ENCODE results near the gene NOSTRIN. TPM values are rescaled to one million over a fixed set of nuclear protein-coding genes. Genes with fewer than 3 reads are reported as not detected.
A peak's percentile ranks its signal among the peaks of the same experiment; 100 is the strongest.
"Not testable (repeated sequence)": the region's sequence is repeated elsewhere in the genome, so short reads cannot be mapped to it uniquely, and the experiment has no call there.

Gene NOSTRIN
- total RNA-seq, 1 donor from 2014 or later, result not detected

DNA sequence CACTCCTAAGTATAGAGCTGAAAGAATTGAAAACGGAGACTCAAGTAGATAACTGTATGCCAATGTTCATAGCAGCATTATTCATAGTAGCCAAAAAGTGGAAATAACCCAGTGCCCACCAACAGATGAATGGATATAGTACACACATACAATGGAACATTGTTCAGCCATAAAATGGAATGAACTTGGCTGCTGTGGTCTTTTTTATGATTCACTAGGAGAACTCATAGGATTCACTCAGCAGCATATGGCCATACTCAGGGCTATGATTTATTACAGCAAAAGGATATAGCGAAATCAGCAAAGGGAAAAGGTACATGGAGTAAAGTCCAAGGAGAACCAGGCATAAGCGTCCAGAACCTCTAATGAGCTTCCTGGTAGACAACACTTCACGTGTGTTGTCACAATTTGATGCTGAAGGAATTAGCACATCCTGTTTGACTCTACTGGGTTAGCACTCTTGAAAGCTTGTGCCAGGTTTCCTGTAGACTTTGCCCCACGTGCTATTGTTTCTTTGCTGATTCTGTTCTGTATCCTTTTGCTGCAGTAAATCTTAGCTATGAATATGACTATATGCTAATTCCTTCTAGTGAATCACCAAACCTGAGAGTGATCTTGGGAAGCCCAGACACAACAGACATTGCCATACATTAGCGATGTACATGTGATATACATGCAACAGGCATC is 72.1 kb downstream of the NOSTRIN start:
- no peak overlapping the region for H3K27ac Mint-ChIP-seq (ENCODE audit: unreplicated experiment)
- H3K27me3 Mint-ChIP-seq (ENCODE audit: low read depth), result no peaks in the 10 kb centered on the region
- peaks cover 2% of the 10 kb centered on the region for H3K9me3 Mint-ChIP-seq
- H3K36me3 Mint-ChIP-seq (ENCODE audit: low read depth), result peaks cover 14% of the 10 kb centered on the region
- DNase-seq (ENCODE audit: low read depth, low spot score), result no peak
- H3K4me1 Mint-ChIP-seq, result peaks cover 4% of the 10 kb centered on the region
- no peak overlapping the region for H3K4me3 Mint-ChIP-seq
- TF ChIP-seq, protein P1, sequence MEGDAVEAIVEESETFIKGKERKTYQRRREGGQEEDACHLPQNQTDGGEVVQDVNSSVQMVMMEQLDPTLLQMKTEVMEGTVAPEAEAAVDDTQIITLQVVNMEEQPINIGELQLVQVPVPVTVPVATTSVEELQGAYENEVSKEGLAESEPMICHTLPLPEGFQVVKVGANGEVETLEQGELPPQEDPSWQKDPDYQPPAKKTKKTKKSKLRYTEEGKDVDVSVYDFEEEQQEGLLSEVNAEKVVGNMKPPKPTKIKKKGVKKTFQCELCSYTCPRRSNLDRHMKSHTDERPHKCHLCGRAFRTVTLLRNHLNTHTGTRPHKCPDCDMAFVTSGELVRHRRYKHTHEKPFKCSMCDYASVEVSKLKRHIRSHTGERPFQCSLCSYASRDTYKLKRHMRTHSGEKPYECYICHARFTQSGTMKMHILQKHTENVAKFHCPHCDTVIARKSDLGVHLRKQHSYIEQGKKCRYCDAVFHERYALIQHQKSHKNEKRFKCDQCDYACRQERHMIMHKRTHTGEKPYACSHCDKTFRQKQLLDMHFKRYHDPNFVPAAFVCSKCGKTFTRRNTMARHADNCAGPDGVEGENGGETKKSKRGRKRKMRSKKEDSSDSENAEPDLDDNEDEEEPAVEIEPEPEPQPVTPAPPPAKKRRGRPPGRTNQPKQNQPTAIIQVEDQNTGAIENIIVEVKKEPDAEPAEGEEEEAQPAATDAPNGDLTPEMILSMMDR (conservative IDR thresholded peaks at IDR 0.05), result no peak

DNA sequence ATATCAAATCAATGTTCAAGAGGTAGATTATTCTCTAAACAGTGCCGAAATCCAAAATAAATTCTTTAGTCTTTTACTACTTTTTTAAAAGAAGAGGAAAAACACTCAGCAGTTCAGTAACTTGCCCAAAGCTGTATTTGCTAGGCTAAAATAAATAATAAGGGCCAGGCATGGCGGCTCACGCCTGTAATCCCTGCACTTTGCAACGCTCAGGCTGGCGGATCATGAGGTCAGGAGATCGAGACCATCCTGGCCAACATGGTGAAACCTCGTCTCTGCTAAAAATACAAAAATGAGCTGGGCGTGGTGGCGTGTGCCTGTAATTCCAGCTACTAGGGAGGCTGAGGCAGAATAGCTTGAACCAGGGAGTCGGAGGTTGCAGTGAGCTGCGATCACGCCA is 79.7 kb downstream of the NOSTRIN start:
- H3K4me1 Mint-ChIP-seq; DNase-seq (ENCODE audit: low read depth, low spot score); H3K9me3 Mint-ChIP-seq; H3K4me3 Mint-ChIP-seq; H3K27ac Mint-ChIP-seq (ENCODE audit: unreplicated experiment); H3K27me3 Mint-ChIP-seq (ENCODE audit: low read depth): not testable (repeated sequence)
- peaks cover 21% of the 10 kb centered on the region for H3K36me3 Mint-ChIP-seq (ENCODE audit: low read depth)

- TF ChIP-seq, protein P1 (conservative IDR thresholded peaks at IDR 0.05), result no peak
- no peaks in the 10 kb centered on the region for H3K27me3 Mint-ChIP-seq (ENCODE audit: low read depth)
- peaks cover 18% of the 10 kb centered on the region for H3K4me1 Mint-ChIP-seq
- H3K9me3 Mint-ChIP-seq, result peaks cover 3% of the 10 kb centered on the region
- H3K36me3 Mint-ChIP-seq (ENCODE audit: low read depth), result peaks cover 23% of the 10 kb centered on the region
- H3K27ac Mint-ChIP-seq (ENCODE audit: unreplicated experiment), result no peak overlapping the region
- no peak for DNase-seq (ENCODE audit: low read depth, low spot score)
- no peak overlapping the region for H3K4me3 Mint-ChIP-seq
Measured at GRCh38 chr2:168884975-168885374, 82.5 kb downstream of the NOSTRIN start.

DNA sequence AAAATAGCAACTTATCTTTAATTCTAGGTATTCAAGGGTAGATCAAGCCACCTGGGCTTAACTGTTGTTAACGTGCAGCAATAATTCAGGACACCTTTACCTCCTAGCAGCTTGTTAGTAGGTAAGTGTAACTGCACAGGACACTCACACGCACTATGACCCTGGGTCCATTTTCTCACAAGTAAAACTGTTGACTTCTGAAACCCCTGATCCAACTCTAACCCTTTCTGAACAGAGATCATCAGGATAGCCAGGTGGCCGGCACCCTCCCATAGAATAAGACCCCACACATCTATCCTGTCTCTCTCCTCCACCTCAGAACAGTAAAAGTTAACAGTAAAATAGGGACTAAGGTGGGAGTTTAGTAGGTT is 87.2 kb downstream of the NOSTRIN start:
- H3K36me3 Mint-ChIP-seq (ENCODE audit: low read depth), result peaks cover 14% of the 10 kb centered on the region
- TF ChIP-seq, protein P1 (conservative IDR thresholded peaks at IDR 0.05), result no peak
- no peaks in the 10 kb centered on the region for H3K9me3 Mint-ChIP-seq
- H3K4me1 Mint-ChIP-seq, result peaks cover 24% of the 10 kb centered on the region
- H3K27me3 Mint-ChIP-seq (ENCODE audit: low read depth), result peaks cover 5% of the 10 kb centered on the region
- no peak for DNase-seq (ENCODE audit: low read depth, low spot score)
- H3K27ac Mint-ChIP-seq (ENCODE audit: unreplicated experiment), result peak overlapping the region; percentile 93
- H3K4me3 Mint-ChIP-seq, result peak overlapping the region; percentile 96

GRCh38 chr2:168890006-168890782 is 87.8 kb downstream of the NOSTRIN start, which contains the start of gene SPC25:
Gene SPC25, minus strand, starts transcription at chr2:168890430. Its CDS starts 911 bp downstream, at chr2:168889519.
- peak; percentile 86 for DNase-seq (ENCODE audit: low read depth, low spot score)
- Mint-ChIP-seq H3K27ac (ENCODE audit: unreplicated experiment) (peak within 1 kb of the TSS; percentile 93), H3K36me3 (ENCODE audit: low read depth) (peaks cover 10% of the 10 kb centered on the region), H3K4me1 (peaks cover 24% of the 10 kb centered on the region), H3K27me3 (ENCODE audit: low read depth) (peaks cover 5% of the 10 kb centered on the region), H3K9me3 (no peaks in the 10 kb centered on the region), H3K4me3 (peak within 1 kb of the TSS; percentile 96)
- TF ChIP-seq, protein P1 (conservative IDR thresholded peaks at IDR 0.05), result no peak

GRCh38 chr2:168892327-168892726 is 89.9 kb downstream of the NOSTRIN start:
- H3K27ac Mint-ChIP-seq (ENCODE audit: unreplicated experiment), result no peak overlapping the region
- TF ChIP-seq, protein P1 (conservative IDR thresholded peaks at IDR 0.05), result no peak
- DNase-seq (ENCODE audit: low read depth, low spot score), result no peak
- peak overlapping the region; percentile 61 for H3K4me3 Mint-ChIP-seq
- H3K27me3 Mint-ChIP-seq (ENCODE audit: low read depth), result peaks cover 5% of the 10 kb centered on the region
- H3K36me3 Mint-ChIP-seq (ENCODE audit: low read depth), result peaks cover 5% of the 10 kb centered on the region
- H3K4me1 Mint-ChIP-seq, result peaks cover 21% of the 10 kb centered on the region
- H3K9me3 Mint-ChIP-seq, result no peaks in the 10 kb centered on the region

Data from neural crest cell (in vitro differentiated cells).